Ishikawa (cell line): Measurements from ENCODE around the gene GPC6.

Experiments
- CEBPB ChIP-seq: IDR thresholded peaks from 2 replicates; pipeline ENCODE4 v1.6.1; 2012
- CREB1 ChIP-seq: IDR thresholded peaks from 2 replicates; pipeline ENCODE4 v1.6.1; 2012; ENCODE audit warnings: low read depth
- EGR1 ChIP-seq: IDR thresholded peaks from 2 replicates; pipeline ENCODE4 v1.6.1; 2012
- EP300 ChIP-seq: IDR thresholded peaks from 2 replicates; pipeline ENCODE4 v1.6.1; 2012; ENCODE audit warnings: borderline replicate concordance
- FOXM1 ChIP-seq: IDR thresholded peaks from 2 replicates; pipeline ENCODE4 v1.6.1; 2012; ENCODE audit warnings: low read depth, borderline replicate concordance
- NFIC ChIP-seq: IDR thresholded peaks from 2 replicates; pipeline ENCODE4 v1.6.1; 2012
- RAD21 ChIP-seq: IDR thresholded peaks from 2 replicates; pipeline ENCODE4 v1.6.1; 2012; ENCODE audit warnings: low read depth
- TAF1 ChIP-seq: IDR thresholded peaks from 2 replicates; pipeline ENCODE4 v1.6.1; 2012; ENCODE audit warnings: low read depth, mild to moderate bottlenecking
- TCF12 ChIP-seq: IDR thresholded peaks from 2 replicates; pipeline ENCODE4 v1.6.1; 2012; ENCODE audit warnings: low read depth
- USF1 ChIP-seq: IDR thresholded peaks from 2 replicates; pipeline ENCODE4 v1.6.1; 2012
- YY1 ChIP-seq: IDR thresholded peaks from 2 replicates; pipeline ENCODE4 v1.6.1; 2012; ENCODE audit warnings: low read depth
- ZBTB7A ChIP-seq: IDR thresholded peaks from 2 replicates; pipeline ENCODE4 v1.6.1; 2012; ENCODE audit warnings: low read depth
- TF ChIP-seq, protein P1 (sequence below): IDR thresholded peaks from 2 replicates; pipeline ENCODE4 v1.6.1; 2012

DNA sequence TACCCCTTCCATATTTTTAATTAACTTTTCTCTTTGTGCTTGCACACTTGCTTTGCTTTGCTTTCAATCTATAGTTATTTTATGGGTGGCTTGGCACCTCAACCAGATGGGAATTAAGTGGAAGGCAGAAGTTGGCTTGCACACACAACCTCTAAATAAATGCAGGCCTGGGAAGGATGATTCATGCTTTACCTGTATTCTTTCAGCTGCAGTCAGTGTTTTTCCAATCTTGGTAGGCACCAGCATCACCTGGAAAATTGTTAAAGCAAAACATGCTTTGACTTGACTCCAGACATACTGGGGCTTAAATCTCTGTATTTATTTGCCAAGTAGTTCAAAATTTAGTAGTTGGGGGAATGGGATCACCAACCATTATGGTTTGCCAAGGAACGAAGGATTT, 543.0 kb downstream of the GPC6 start:
- TF ChIP-seq EGR1 (no peak), NFIC (no peak), CEBPB (no peak), YY1 (no peak), EP300 (no peak), FOXM1 (no peak), ZBTB7A (no peak), TAF1 (no peak), CREB1 (no peak), TCF12 (no peak), RAD21 (no peak), USF1 (no peak)
- TF ChIP-seq, protein P1, sequence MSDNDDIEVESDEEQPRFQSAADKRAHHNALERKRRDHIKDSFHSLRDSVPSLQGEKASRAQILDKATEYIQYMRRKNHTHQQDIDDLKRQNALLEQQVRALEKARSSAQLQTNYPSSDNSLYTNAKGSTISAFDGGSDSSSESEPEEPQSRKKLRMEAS = no peak
